NCI-H2029 treated with DMSO at 0.1 percent for 48 hours (cell line): ENCODE results near the gene NOG.

Experiments used
- DNase-seq: peaks from one replicate; lab custom pipeline; 2025; lab: John Stamatoyannopoulos, UW

Gene NOG

GRCh38 chr17:56596691-56597494 is 3.4 kb downstream of the NOG start:
- DNase-seq, result no peak

- no peak for DNase-seq
These were observed 4.0 kb downstream of the NOG start for GRCh38 chr17:56597495-56597990.

DNA sequence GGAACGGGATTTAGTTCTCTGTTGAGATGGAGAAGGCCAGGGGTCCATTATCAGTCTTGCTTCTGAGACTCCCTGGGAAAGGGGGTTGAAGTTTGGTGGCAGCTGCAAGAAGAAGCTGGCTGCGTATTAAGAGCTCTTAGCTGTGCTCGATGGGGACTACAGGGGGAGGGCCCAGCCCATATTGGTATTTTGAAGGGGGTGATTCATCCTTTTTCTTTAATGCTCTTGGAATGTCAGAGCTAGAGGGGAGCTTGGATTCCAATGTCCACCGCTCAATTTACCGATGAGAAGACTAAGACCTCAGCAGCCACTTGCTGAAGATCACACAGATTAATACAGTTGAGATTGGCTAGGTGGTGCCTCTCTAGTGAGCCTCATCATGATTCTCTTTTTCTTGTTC is 5.0 kb downstream of the NOG start:
- no peak for DNase-seq

- DNase-seq, result no peak
These were observed 5.6 kb downstream of the NOG start for GRCh38 chr17:56599088-56599487.

- no peak for DNase-seq
These were observed 6.1 kb downstream of the NOG start for GRCh38 chr17:56599566-56599965.

- DNase-seq, result no peak
These were observed 6.8 kb downstream of the NOG start for GRCh38 chr17:56600256-56600655.

DNA sequence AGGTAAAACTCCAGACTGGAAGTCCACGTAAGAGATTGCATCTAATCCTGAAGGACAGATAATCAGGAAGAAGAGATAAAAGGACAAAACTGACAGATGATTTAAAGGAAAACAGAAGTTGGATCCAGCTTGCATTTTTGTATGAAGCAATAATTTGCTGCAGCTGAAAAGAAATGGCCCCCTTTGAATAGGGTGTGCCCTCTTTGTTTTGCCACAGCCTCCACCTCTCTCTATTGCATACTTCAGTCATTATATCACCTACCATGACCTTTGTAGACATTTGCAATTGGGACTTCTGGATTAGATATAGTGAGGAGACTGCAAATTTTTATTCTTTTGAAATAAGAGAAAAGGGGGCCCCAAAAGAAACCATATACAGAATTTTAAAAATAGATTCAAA is 8.1 kb downstream of the NOG start:
- DNase-seq, result no peak

- DNase-seq, result no peak
These were observed 9.0 kb downstream of the NOG start for GRCh38 chr17:56602292-56603130.

DNA sequence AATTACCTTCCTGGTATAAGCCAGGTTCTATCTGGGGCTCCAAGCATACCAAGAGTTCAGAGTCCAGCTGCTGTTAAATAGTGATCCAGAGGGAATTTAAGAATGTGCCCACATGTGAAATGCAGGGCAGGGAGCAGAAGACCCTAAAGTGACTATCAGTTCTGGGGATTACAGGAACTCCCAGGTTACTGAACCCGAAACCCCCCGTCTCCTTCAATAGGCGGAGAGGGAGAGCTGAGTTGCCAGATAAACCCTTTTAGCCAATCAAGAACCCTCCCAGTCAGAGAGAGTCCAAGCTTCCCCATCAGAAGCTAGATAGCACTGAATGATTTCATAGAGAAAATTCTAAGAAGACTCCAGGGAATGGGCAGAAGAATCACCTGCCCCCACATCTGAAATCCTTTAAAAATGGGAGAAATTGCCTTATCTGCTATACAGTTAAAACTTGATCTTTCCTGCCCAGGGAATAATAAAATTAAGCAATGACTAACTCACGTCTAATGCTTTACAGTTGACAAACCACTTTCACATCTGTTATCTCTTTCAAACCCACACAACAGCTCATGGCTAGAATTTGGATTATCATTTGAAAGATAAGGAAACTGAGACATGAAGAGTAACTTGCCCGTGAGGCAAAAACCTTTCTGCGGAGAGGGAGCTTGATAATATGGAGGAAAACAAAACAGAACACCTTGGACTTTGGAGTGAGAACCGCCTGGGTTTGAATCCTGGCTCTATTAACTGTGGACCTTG is 10.2 kb downstream of the NOG start:
- no peak for DNase-seq

GRCh38 chr17:56604691-56605290 is 11.3 kb downstream of the NOG start:
- DNase-seq, result no peak

GRCh38 chr17:56608944-56609343 is 15.4 kb downstream of the NOG start:
- no peak for DNase-seq

GRCh38 chr17:56610321-56610720 is 16.8 kb downstream of the NOG start:
- no peak for DNase-seq

- no peak for DNase-seq
These were observed 19.6 kb downstream of the NOG start for GRCh38 chr17:56613131-56613530.

- DNase-seq, result no peak
These were observed 21.0 kb downstream of the NOG start for GRCh38 chr17:56614522-56614921.

- no peak for DNase-seq
These were observed 22.7 kb downstream of the NOG start for GRCh38 chr17:56616239-56616638.

- DNase-seq, result no peak
These were observed 29.9 kb downstream of the NOG start for GRCh38 chr17:56623383-56623782.

DNA sequence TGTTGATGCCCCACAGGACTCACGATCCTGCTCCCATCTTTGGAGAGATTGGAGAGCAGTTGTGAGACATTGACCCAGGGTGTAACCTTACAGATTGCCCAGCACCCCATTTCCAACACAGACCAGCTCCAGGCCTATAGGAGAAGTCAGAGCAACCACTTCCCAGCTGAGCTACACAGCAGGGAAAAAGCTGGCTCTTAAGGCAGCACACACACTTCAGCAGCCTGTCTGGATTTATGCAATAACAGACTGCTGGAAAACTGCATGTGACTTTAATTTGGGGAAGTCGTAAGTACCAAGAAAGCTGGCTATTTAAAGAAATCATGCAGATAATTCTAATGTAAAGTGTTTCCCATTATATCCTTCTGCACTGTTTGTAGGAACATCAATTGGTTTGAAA is 30.8 kb downstream of the NOG start:
- no peak for DNase-seq

DNA sequence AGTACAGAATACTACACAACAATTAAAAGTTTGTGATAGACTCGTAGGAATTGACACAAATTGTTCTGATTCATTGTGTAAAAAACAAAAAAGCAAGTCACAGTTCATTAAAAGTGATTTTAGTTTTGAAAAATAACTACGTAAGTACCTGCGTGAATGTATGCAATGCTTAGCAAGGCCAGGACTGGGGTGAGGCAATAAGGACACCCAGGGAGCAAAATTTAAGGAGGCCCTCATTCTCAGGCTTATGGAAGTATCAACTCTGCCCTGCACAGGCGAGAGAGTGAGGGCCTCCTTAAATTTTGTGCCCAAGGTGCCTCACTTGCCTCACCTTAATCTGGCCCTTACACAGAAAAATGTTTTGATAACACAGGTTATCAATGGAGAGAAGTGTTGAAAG is 31.4 kb downstream of the NOG start:
- no peak for DNase-seq

DNA sequence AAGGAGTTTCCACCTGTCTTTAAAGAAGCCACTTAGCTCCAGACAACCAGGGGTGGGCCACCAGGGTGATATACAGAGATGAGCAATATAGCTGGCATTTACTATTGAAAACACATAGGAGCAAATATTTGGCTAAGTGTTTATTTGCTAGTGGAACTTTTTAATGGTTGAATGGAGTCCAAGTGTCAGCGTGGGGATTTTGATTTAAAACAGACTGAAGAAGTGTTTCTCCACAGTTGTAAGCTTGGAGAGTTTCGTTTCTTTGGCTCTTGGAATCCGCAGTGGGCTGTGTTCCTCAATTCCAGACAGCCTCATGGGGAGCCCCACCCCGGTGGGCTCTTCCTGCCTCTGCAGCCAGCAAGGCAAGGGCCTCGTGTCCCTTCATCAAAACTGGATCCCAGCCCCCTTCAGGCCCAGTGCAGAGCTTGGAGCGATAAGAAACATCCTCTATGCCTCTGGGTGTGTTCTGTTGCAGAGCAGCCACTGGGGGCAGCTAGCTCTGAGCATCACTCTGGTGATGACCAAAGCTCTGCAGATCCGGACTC is 36.1 kb downstream of the NOG start:
- no peak for DNase-seq

DNA sequence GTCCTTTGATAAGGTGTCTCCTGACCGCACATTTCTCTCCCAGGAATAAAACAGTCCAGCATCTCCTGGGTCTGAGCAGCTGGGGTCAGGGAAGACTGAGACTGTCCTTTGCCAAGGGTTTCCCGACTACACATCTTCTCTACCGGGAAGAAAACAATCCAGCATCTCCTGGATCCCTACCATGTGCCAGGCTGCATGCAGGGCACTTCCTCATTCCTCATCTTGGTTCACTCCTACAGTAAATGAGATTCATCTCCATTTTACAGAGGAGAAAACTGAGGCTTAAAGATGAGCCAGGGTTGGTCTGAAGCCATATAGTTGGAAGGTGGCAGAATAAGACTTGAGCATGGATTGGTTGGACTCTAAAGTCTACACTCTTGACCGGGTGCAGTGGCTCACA is 36.7 kb downstream of the NOG start:
- no peak for DNase-seq

DNA sequence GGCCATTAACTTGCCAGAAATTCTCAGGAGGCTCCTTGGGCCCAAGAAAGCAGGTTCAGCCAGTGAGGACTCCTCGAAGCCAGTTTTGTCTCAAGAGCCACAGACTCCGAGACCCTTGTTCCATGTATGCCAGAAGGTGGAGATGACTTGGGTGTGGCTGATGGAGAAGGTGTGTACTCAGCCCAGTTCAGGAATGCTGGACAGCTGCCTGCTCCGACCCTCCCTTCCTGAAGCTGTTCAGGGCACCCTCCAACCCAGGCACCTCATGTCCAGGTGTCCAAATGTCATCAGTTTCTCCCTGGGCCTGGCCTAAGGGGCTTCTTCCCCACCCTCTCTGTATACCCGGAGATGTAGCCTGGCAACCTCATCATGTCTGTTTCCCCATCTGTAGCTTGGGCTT is 40.2 kb downstream of the NOG start:
- DNase-seq, result no peak

DNA sequence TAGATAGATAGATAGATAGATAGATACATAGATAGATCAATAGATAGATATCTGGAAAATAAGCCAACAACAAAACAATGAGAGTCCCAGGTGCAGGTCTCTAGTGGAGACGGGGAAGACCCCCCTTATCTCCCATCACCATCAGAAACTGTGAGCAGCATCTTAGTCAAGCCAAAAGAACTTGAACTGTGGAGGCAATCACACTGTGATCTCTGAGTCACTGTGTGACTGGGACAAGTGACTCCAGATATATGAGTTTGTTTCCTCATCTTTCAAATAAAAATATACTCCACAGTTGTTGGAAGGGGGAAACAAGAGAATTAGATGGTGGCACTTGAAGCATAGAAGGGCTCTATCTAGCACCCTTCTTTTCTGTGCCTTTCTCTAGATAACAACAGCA is 42.1 kb downstream of the NOG start:
- no peak for DNase-seq
